GM18499 (cell line): ENCODE data around the gene CROCC.

Experiments used
- ATAC-seq: cut with Tn5 transposase; IDR thresholded peaks from one replicate; pipeline ENCODE4 v1.9.1; 2021; ENCODE audit warnings: moderate number of reproducible peaks; ENCODE audit not compliant: insufficient read depth, unreplicated experiment

Gene CROCC

GRCh38 chr1:17001760-17002523 lies 80.2 kb downstream of the CROCC start:
- ATAC-seq = no peak

GRCh38 chr1:17002524-17002902 lies 80.8 kb downstream of the CROCC start:
- ATAC-seq = no peak

GRCh38 chr1:17004466-17005364 lies 83.0 kb downstream of the CROCC start:
- no peak for ATAC-seq

GRCh38 chr1:17005365-17005740 lies 83.6 kb downstream of the CROCC start:
- ATAC-seq = no peak

GRCh38 chr1:17007121-17007520 lies 85.4 kb downstream of the CROCC start:
- ATAC-seq = no peak

GRCh38 chr1:17008208-17008855 lies 86.6 kb downstream of the CROCC start:
- ATAC-seq = no peak

GRCh38 chr1:17009706-17010105 lies 88.0 kb downstream of the CROCC start:
- no peak for ATAC-seq

- ATAC-seq = no peak
Observed at GRCh38 chr1:17011092-17011438, 89.3 kb downstream of the CROCC start.

- ATAC-seq = no peak
Observed at GRCh38 chr1:17011439-17012307, 89.9 kb downstream of the CROCC start, which contains the start of gene ATP13A2. Gene ATP13A2 (minus strand): TSS chr1:17011928. CDS start chr1:17011738, 190 bp downstream.

GRCh38 chr1:17012775-17013490 lies 91.2 kb downstream of the CROCC start:
- no peak for ATAC-seq

- no peak for ATAC-seq
Observed at GRCh38 chr1:17013491-17014320, 92.0 kb downstream of the CROCC start.

GRCh38 chr1:17014671-17015567 lies 93.2 kb downstream of the CROCC start:
- no peak for ATAC-seq

GRCh38 chr1:17016317-17016661 lies 94.6 kb downstream of the CROCC start:
- ATAC-seq = no peak

- no peak for ATAC-seq
Observed at GRCh38 chr1:17017435-17017834, 95.7 kb downstream of the CROCC start.

- no peak for ATAC-seq
Observed at GRCh38 chr1:17018849-17019248, 97.1 kb downstream of the CROCC start.

GRCh38 chr1:17020502-17020901 lies 98.8 kb downstream of the CROCC start:
- no peak for ATAC-seq

- ATAC-seq = no peak
Observed at GRCh38 chr1:17021896-17022295, 100.2 kb downstream of the CROCC start.
